OCI-LY7 (cell line): ENCODE results near the gene RAB3IL1. TPM values are rescaled to one million over a fixed set of nuclear protein-coding genes. Genes with fewer than 3 reads are reported as not detected.

Source experiments
- BruUV-seq: library from RNA; stranded (reverse); fragments of 400-500 nt; replicated peaks from 2 replicates; lab custom pipeline; 2021; lab: Mats Ljungman, UMichigan
- CTCF ChIA-PET: fragments of 300-600 bp; sonication (Branson Sonifier 250); formaldehyde crosslinking; loops from one replicate; lab custom pipeline; 2022; ENCODE audit warnings: antibody characterized with exemption; ENCODE audit not compliant: unreplicated experiment; lab: Charles Lee
- POLR2A ChIA-PET: fragments of 300-600 bp; sonication (Branson Sonifier 250); formaldehyde crosslinking; loops from one replicate; lab custom pipeline; 2022; ENCODE audit warnings: antibody characterized with exemption; lab: Charles Lee
- DNase-seq: peaks from one replicate; pipeline ENCODE4 v3.0.0-alpha.2; 2015; ENCODE audit warnings: low spot score
- H2AFZ ChIP-seq: fragments of 200-600 bp; sonication (generic), shearing (Covaris generic); 2 replicates; pipeline ENCODE4 v1.6.1; 2014; ENCODE audit warnings: mild to moderate bottlenecking, antibody characterized with exemption, low read length, moderate library complexity
- H3K27ac ChIP-seq: fragments of 200-600 bp; sonication (generic); 2 replicates; pipeline ENCODE4 v1.5.1; 2014; ENCODE audit warnings: mixed run types, low read depth, mild to moderate bottlenecking, moderate library complexity, low read length, inconsistent platforms; ENCODE audit not compliant: poor library complexity, severe bottlenecking
- H3K36me3 ChIP-seq: fragments of 200-600 bp; sonication (generic); 2 replicates; pipeline ENCODE4 v1.6.1; 2014; ENCODE audit warnings: mild to moderate bottlenecking, antibody characterized with exemption, low read length, moderate library complexity, mixed read lengths; ENCODE audit not compliant: insufficient read depth
- H3K4me1 ChIP-seq: fragments of 200-600 bp; sonication (generic); 2 replicates; pipeline ENCODE4 v1.5.1; 2014; ENCODE audit warnings: mild to moderate bottlenecking, low read length; ENCODE audit not compliant: insufficient read depth, poor library complexity, severe bottlenecking
- H3K4me2 ChIP-seq: fragments of 200-600 bp; sonication (generic); 2 replicates; pipeline ENCODE4 v1.6.1; 2014; ENCODE audit warnings: mild to moderate bottlenecking, low read length
- H3K4me3 ChIP-seq: fragments of 200-600 bp; sonication (generic); 2 replicates; pipeline ENCODE4 v1.5.1; 2014; ENCODE audit warnings: mild to moderate bottlenecking, low read depth, low read length; ENCODE audit not compliant: poor library complexity, severe bottlenecking
- H3K79me2 ChIP-seq: fragments of 200-600 bp; sonication (generic); 2 replicates; pipeline ENCODE4 v1.6.1; 2016; ENCODE audit warnings: low read depth, mild to moderate bottlenecking, low read length, moderate library complexity, mixed read lengths; ENCODE audit not compliant: insufficient read depth
- H3K9me2 ChIP-seq: fragments of 200-600 bp; sonication (generic); 2 replicates; pipeline ENCODE4 v1.6.1; 2016; ENCODE audit warnings: mild to moderate bottlenecking, low read length, mixed read lengths; ENCODE audit not compliant: insufficient read depth
- H3K9me3 ChIP-seq: fragments of 200-600 bp; sonication (generic); 2 replicates; pipeline ENCODE4 v1.6.1; 2014; ENCODE audit warnings: mild to moderate bottlenecking, mixed run types, low read length, mixed read lengths
- H4K20me1 ChIP-seq: fragments of 200-600 bp; sonication (generic); 2 replicates; pipeline ENCODE4 v1.6.1; 2014; ENCODE audit warnings: mild to moderate bottlenecking, antibody characterized with exemption, low read length, moderate library complexity, mixed read lengths; ENCODE audit not compliant: insufficient read depth
- CTCF ChIP-seq: fragments of 200-600 bp; sonication (generic); conservative IDR thresholded peaks from 2 replicates; pipeline ENCODE4 v1.5.1; 2014; ENCODE audit warnings: mild to moderate bottlenecking, antibody characterized with exemption, low read length, moderate library complexity, mixed read lengths
- EZH2phosphoT487 ChIP-seq: fragments of 200-600 bp; sonication (generic); IDR thresholded peaks from 2 replicates; pipeline ENCODE4 v1.6.1; 2018; ENCODE audit warnings: low read depth, borderline replicate concordance, mild to moderate bottlenecking, mixed run types, antibody characterized with exemption, low read length, moderate library complexity, mixed read lengths
- intact Hi-C: fragments of 100-400 bp; cut with micrococcal nuclease; formaldehyde crosslinking; loops from one replicate; pipeline ENCODE4 v1.10.0; 2022; ENCODE audit not compliant: unreplicated experiment
- total RNA-seq, 2 experiments: library from RNA; depleted of rRNA in 1 of 2; stranded (reverse); fragments of >200 nt in 1 of 2; shearing (Covaris generic) in 1 of 2; gene quantifications; 2 replicates each; pipeline ENCODE4 v1.2.3, GENCODE V29; 2014 to 2022

RAB3IL1 gene
- total RNA-seq, 2 experiments from 2014 or later = not detected

GRCh38 chr11:61868571-61869428 lies 48.6 kb downstream of the RAB3IL1 start:
- Histone ChIP-seq H3K4me3 (no peak overlapping the region), H3K9me2 (no peaks in the 10 kb centered on the region), H3K9me3 (no peaks in the 10 kb centered on the region), H4K20me1 (no peaks in the 10 kb centered on the region), H3K4me2 (no peak overlapping the region), H3K27ac (no peak overlapping the region), H3K79me2 (no peaks in the 10 kb centered on the region), H3K4me1 (peaks cover 9% of the 10 kb centered on the region), H2AFZ (no peak overlapping the region), H3K36me3 (no peaks in the 10 kb centered on the region; the same call in 1 of the 2 replicates)
- TF ChIP-seq EZH2phosphoT487 (no peak), CTCF (no peak)
- no TSS peak for BruUV-seq
- no peak for DNase-seq
- CTCF ChIA-PET = interaction anchor here (1.2 kb wide), 1 partner anchor 212 kb away, joined by 7 read pairs; no protein-coding TSS in a partner anchor
- POLR2A ChIA-PET = no interaction called here
- intact Hi-C loops = no loop called here

GRCh38 chr11:61866958-61867343 lies 50.4 kb downstream of the RAB3IL1 start:
- H3K4me3 ChIP-seq = no peak overlapping the region
- no peak overlapping the region for H3K4me2 ChIP-seq
- ChIA-PET CTCF (interaction anchor here (1.0 kb wide), 1 partner anchor 14 kb away, joined by 4 read pairs; no protein-coding TSS in a partner anchor), POLR2A (no interaction called here)
- H3K4me1 ChIP-seq = peaks cover 9% of the 10 kb centered on the region
- no peaks in the 10 kb centered on the region for H3K79me2 ChIP-seq
- no peaks in the 10 kb centered on the region for H3K36me3 ChIP-seq
- DNase-seq = no peak
- H3K27ac ChIP-seq = no peak overlapping the region
- no peak overlapping the region for H2AFZ ChIP-seq
- H3K9me2 ChIP-seq = no peaks in the 10 kb centered on the region
- BruUV-seq = no TSS peak
- H4K20me1 ChIP-seq = no peaks in the 10 kb centered on the region
- TF ChIP-seq CTCF (no peak), EZH2phosphoT487 (no peak)
- intact Hi-C loops = no loop called here
- H3K9me3 ChIP-seq = no peaks in the 10 kb centered on the region
